NT2/D1 (cell line): ENCODE measurements around the gene ZNF48.

Source experiments
- SUZ12 ChIP-seq: IDR thresholded peaks from 2 replicates; pipeline ENCODE4 v1.6.1; 2011; ENCODE audit not compliant: insufficient read length, insufficient read depth; ENCODE audit errors: extremely low read depth
- YY1 ChIP-seq: IDR thresholded peaks from 2 replicates; pipeline ENCODE4 v1.6.1; 2011; ENCODE audit not compliant: insufficient read length, insufficient read depth
- ZNF274 ChIP-seq: IDR thresholded peaks from 2 replicates; pipeline ENCODE4 v1.6.1; 2011; ENCODE audit warnings: mild to moderate bottlenecking, low read depth, low read length

GRCh38 chr16:30416624-30417528, 21.7 kb downstream of the ZNF48 start:
- TF ChIP-seq YY1 (no peak), ZNF274 (no peak), SUZ12 (no peak)
